ENCODE results near the gene PCLO. TPM values are rescaled to one million over a fixed set of nuclear protein-coding genes. Genes with fewer than 3 reads are reported as not detected.

PCLO gene
- total and polyA plus RNA-seq, 2 of the 4 experiments (the other 2 are of a cell fraction): under 0.01 to 0.05 TPM

DNA sequence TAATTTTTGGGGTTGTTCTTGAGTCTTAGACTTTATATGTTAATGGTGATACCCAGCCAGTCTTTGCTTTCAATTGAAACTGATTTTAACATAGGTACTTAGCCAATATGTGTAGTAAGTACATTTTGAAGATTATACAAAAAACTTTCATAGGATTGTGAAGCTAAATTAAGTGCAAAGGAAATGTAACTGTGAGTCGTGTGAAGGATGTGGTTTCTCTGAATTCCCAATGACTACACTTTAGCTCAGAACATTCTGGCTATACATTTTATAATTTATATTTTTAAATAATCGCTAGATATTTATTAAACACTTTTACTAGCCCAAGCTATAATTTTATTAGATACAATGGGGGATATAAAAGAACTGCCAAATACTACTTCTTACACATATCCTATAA, 359.3 kb downstream of the PCLO start:
- DNase-seq: peak; percentile 9
- no TSS peak for BruUV-seq (replicated peaks)
- H3K79me1 ChIP-seq (ENCODE audit: low read depth in 1 of 2, low read length in 2 of 2): no peaks in the 10 kb centered on the region

More for the DNA sequence above, 359.3 kb downstream of the PCLO start:
- Histone ChIP-seq H3K18ac (ENCODE audit: low read depth, low read length) (no peak overlapping the region), H4K91ac (ENCODE audit: insufficient read depth, low read depth, low read length) (no peak overlapping the region), H4K8ac (ENCODE audit: low read depth in 2 of 2, low read length in 2 of 2) (peak overlapping the region in 1 of 2 experiments; percentile 25; a peak in 1 of 4 replicates), H3K9me1 (ENCODE audit: insufficient read depth, low read length) (no peaks in the 10 kb centered on the region), H3K14ac (replicated peaks; ENCODE audit: low read depth, low read length) (no peak overlapping the region), H2BK5ac (ENCODE audit: low read depth, low read length, poor library complexity, severe bottlenecking) (peak overlapping the region; percentile 19), H2BK15ac (ENCODE audit: low read depth, low read length) (no peak overlapping the region), H3K56ac (ENCODE audit: extremely low read depth, insufficient read depth, low read length) (no peak overlapping the region), H3K27me3 (ENCODE audit: control insufficient read depth, insufficient read depth, low read length) (no peaks in the 10 kb centered on the region), H3K4ac (ENCODE audit: low read depth, low read length) (no peak overlapping the region), H2AFZ (replicated peaks; ENCODE audit: low read length, poor library complexity) (no peak overlapping the region), H4K20me1 (ENCODE audit: insufficient read depth, low read length) (no peaks in the 10 kb centered on the region), H3K9me3 (ENCODE audit: control insufficient read depth, insufficient read depth, low read length) (no peaks in the 10 kb centered on the region), H2BK20ac (ENCODE audit: low read depth, low read length) (no peak overlapping the region), H3K4me3 (ENCODE audit: insufficient read depth, low read depth, low read length) (no peak overlapping the region), H3K4me2 (ENCODE audit: low read depth, low read length) (no peak overlapping the region), H3K23ac (ENCODE audit: low read depth, low read length) (no peak overlapping the region), H3K36me3 (ENCODE audit: control insufficient read depth, insufficient read depth, low read length) (no peaks in the 10 kb centered on the region), H3K27ac (ENCODE audit: insufficient read depth, low read length) (no peak overlapping the region), H3K4me1 (ENCODE audit: control insufficient read depth, insufficient read depth, low read length) (no peaks in the 10 kb centered on the region), H2BK120ac (ENCODE audit: low read depth, low read length) (no peak overlapping the region), H3K9ac (ENCODE audit: low read depth, low read length) (no peak overlapping the region), H2AK9ac (replicated peaks; ENCODE audit: low read depth, low read length, poor library complexity) (no peak overlapping the region), H4K5ac (ENCODE audit: low read depth, low read length) (no peak overlapping the region), H2AK5ac (ENCODE audit: low read depth, low read length) (no peak overlapping the region)
- no CpG with 5 or more reads among the region's 2 CpGs for WGBS, 2 experiments (ENCODE audit: extremely low coverage in 2 of 2, insufficient read length in 1 of 2)
- intact Hi-C loops (cut with micrococcal nuclease): no loop called here
- in situ Hi-C loops (cut with MboI; ENCODE audit: low sequenced_read_pairs): no loop called here
- no peak for TF ChIP-seq POLR2A (IDR thresholded peaks at IDR 0.05; ENCODE audit: low read depth, low read length)
- no peak for TF ChIP-seq MAFK (IDR thresholded peaks at IDR 0.05; ENCODE audit: low read depth, low read length)
- TF ChIP-seq RCOR1 (IDR thresholded peaks at IDR 0.05; ENCODE audit: insufficient replicate concordance, low read length): no peak
- TF ChIP-seq USF2 (IDR thresholded peaks at IDR 0.05; ENCODE audit: low read depth, low read length): no peak
- no peak for TF ChIP-seq MXI1 (IDR thresholded peaks at IDR 0.05; ENCODE audit: borderline replicate concordance, low read depth, low read length)
- TF ChIP-seq SMC3 (IDR thresholded peaks at IDR 0.05; ENCODE audit: low read depth, low read length): no peak
- no peak for TF ChIP-seq NFE2L2 (IDR thresholded peaks at IDR 0.05; ENCODE audit: low read depth, low read length)
- no peak for TF ChIP-seq MAZ (IDR thresholded peaks at IDR 0.05; ENCODE audit: borderline replicate concordance, low read depth, low read length)
- CTCF ChIA-PET: interaction anchor here (0.6 kb wide), 1 partner anchor 35 kb away, joined by 3 read pairs; no protein-coding TSS in a partner anchor
- POLR2A ChIA-PET (ENCODE audit: unreplicated experiment): no interaction called here
- ATAC-seq (ENCODE audit: low read depth): no peak
- dilution Hi-C loops (cut with HindIII; ENCODE audit: low sequenced_read_pairs, unreplicated experiment): no loop called here
